ENCODE results near the gene DNAJB6.

GRCh38 chr7:157442993-157443831, 106.4 kb downstream of the DNAJB6 start:
- TF ChIP-seq CTCF (IDR thresholded peaks at IDR 0.05) (no peak), POLR2A (IDR thresholded peaks at IDR 0.05) (no peak)

Data from uterus (tissue), 2 donors.